Mesodermal cell (in vitro differentiated cells): Measurements from ENCODE around the gene AGXT2.

ENCODE experiments used
- H3K27ac ChIP-seq: 2 replicates; pipeline ENCODE4 v1.7.0; 2013; ENCODE audit warnings: mild to moderate bottlenecking, low read depth, low read length, moderate library complexity; ENCODE audit not compliant: severe bottlenecking
- H3K36me3 ChIP-seq: 2 replicates; pipeline ENCODE4 v1.7.1; 2013; ENCODE audit warnings: mild to moderate bottlenecking, low read length, moderate library complexity; ENCODE audit not compliant: control insufficient read depth, insufficient read depth
- H3K4me1 ChIP-seq: one replicate; pipeline ENCODE4 v1.7.1; 2013; ENCODE audit warnings: mild to moderate bottlenecking, low read length; ENCODE audit not compliant: insufficient read depth, control insufficient read depth, poor library complexity, severe bottlenecking
- H3K4me3 ChIP-seq: 2 replicates; pipeline ENCODE4 v1.7.0; 2013; ENCODE audit warnings: low read length, control low read depth, mild to moderate bottlenecking; ENCODE audit not compliant: insufficient read depth, poor library complexity, severe bottlenecking; ENCODE audit errors: extremely low read depth
- H3K9me3 ChIP-seq: 2 replicates; pipeline ENCODE4 v1.7.1; 2013; ENCODE audit warnings: mild to moderate bottlenecking, low read length, moderate library complexity; ENCODE audit not compliant: control insufficient read depth
- WGBS, 2 experiments: methylation state at CpG; one replicate each; pipeline ENCODE4 v1.1.5; 2013; ENCODE audit warnings: missing lambda C conversion rate in 2 of 2; ENCODE audit not compliant: insufficient coverage in 2 of 2; 5-methylcytosine and 5-hydroxymethylcytosine counted together

The AGXT2 gene

DNA sequence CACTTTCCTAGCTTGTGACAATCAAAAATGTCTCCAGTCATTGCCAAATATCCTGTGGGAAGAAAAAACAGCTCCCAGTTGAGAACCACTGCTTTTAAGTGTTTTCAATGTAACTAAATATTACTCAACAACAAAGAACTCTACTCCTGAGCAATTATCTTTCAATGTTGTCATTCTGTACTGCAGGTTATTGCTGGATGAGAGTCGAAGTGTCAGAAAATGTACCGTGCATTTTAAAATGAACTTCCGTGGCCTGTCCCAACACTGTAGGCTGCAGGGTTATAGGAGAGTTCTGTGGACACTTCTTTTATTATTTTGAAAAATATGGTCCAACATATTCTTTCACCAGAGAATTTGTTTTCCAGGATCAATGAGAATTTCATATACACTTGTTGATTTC lies 34.8 kb upstream of the AGXT2 start:
- Histone ChIP-seq H3K4me3 (no peak overlapping the region), H3K36me3 (no peaks in the 10 kb centered on the region), H3K9me3 (no peaks in the 10 kb centered on the region), H3K27ac (no peak overlapping the region), H3K4me1 (no peaks in the 10 kb centered on the region)
- 80% methylated on average over 2 of the region's 3 CpGs; no CpG with 5 or more reads in 1 of the 2 experiments for WGBS, 2 experiments

DNA sequence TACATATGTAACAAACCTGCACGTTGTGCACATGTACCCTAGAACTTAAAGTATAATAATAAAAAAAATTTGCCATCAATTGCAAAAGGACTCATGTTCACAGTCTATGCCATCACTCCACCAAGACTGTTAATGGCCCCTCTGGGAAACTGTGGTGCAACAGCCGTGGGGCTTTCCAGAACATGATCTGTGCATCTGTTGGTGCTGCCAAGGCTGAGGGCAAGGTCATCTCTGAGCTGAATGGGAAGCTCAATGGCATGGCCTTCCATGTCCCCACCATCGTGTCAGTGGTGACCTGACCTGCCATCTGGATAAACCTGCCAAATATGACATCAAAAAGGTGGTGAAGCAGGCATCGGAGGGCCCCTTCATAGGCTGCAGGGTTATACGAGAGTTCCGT lies 33.4 kb upstream of the AGXT2 start:
- no peaks in the 10 kb centered on the region for H3K9me3 ChIP-seq
- no peaks in the 10 kb centered on the region for H3K36me3 ChIP-seq
- no peak overlapping the region for H3K27ac ChIP-seq
- H3K4me3 ChIP-seq, result no peak overlapping the region
- H3K4me1 ChIP-seq, result no peaks in the 10 kb centered on the region
- 79 to 88% methylated on average over 3 to 5 of the region's 6 CpGs for WGBS, 2 experiments

DNA sequence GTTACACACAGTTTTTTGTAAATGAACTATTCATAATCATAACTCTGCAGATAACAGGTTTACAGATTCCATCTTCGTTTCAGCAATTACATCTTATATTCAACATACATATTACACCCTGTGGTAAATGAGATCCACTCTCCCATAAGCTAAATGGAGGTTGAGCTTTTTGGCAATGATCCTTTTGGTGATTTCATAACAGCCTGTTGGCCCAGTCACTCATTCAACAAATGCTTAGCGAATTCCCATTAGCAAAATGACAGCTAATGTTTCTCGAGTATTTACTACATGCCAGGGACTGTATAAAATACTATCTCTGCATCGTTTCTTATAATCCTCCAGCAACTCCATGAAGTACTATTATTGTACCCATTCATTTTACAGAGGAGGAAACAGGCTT lies 25.4 kb upstream of the AGXT2 start:
- Histone ChIP-seq H3K4me3 (no peak overlapping the region), H3K4me1 (no peaks in the 10 kb centered on the region), H3K9me3 (no peaks in the 10 kb centered on the region), H3K36me3 (no peaks in the 10 kb centered on the region), H3K27ac (no peak overlapping the region)
- whole genome bisulfite sequencing, 2 experiments, result 84 to 87% methylated on average over 2 to 3 of the region's 4 CpGs

DNA sequence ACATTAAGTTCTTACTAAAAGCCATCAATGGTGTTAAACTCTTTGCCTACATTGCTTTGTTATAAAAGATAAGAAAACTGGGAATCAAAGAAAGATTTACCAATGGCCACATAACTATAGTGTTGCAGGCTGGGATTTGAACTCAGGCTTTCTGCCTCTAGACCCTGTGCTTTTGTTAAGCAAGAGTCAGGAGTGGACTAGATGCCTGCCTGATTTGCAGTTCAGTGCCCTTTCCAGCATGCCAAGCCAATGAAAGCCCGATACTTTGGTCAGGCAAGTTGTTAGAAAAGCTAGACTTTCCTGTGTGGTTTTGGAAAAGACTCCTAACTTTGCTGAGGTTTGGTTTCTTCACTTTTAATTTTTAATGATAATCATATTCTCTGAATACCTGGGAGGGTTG lies 21.4 kb upstream of the AGXT2 start:
- no peak overlapping the region for H3K4me3 ChIP-seq
- WGBS, 2 experiments, result 83% methylated on average over 1 of the region's 1 CpG; no CpG with 5 or more reads in 1 of the 2 experiments
- H3K36me3 ChIP-seq, result no peaks in the 10 kb centered on the region
- H3K27ac ChIP-seq, result no peak overlapping the region
- no peaks in the 10 kb centered on the region for H3K9me3 ChIP-seq
- no peaks in the 10 kb centered on the region for H3K4me1 ChIP-seq

DNA sequence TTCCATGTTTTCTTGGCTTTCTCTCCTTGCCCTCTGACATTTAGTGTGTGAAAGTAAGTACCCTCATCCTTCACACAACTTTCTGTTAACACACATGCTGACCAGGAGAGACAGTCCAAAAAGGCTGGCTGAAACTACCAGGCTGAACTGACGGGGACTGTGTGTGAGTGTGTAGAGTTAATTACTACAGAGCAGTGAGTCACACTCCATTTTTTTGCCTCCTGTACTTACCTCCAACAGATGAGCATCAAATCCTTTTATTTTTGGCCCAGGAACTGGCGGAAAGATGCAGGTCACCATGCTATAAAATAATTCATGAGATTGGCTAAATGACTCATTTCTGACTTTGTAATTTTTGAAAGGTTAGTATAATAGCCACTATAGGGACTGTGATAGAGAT lies 20.2 kb upstream of the AGXT2 start:
- Histone ChIP-seq H3K9me3 (no peaks in the 10 kb centered on the region), H3K4me3 (no peak overlapping the region), H3K4me1 (no peaks in the 10 kb centered on the region), H3K36me3 (no peaks in the 10 kb centered on the region), H3K27ac (no peak overlapping the region)
- WGBS, 2 experiments, result 100% methylated on average over 1 of the region's 2 CpGs; no CpG with 5 or more reads in 1 of the 2 experiments

DNA sequence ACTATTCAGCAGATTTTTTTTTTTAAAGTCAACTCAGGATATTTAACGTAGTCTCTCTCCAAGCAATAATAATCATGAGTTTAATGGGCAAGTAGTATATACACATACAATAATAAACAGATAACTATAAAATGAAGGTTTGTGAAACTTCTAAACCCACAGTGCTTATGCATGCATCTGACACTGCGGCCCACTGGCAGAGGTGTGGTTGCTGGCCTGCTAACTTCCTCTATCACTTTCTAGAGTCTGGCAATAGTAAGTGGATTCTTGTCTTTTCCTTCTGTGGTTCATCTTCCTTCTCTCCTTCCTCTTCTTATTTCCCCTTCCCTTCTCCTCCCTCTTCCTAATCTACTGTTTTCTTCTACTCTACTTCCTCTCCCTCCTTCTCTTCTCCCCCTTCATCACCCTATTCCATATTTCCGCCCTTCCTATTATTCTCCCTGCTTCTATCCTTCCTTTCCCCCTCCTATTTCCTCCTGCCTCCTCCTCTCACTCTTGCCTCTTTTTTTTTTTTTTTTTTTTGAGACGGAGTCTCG lies 18.6 kb upstream of the AGXT2 start:
- H3K4me1 ChIP-seq, result no peaks in the 10 kb centered on the region
- H3K27ac ChIP-seq, result no peak overlapping the region
- no peaks in the 10 kb centered on the region for H3K36me3 ChIP-seq
- no peaks in the 10 kb centered on the region for H3K9me3 ChIP-seq
- no peak overlapping the region for H3K4me3 ChIP-seq
- 81 to 100% methylated on average over 2 to 3 of the region's 5 CpGs for WGBS, 2 experiments

DNA sequence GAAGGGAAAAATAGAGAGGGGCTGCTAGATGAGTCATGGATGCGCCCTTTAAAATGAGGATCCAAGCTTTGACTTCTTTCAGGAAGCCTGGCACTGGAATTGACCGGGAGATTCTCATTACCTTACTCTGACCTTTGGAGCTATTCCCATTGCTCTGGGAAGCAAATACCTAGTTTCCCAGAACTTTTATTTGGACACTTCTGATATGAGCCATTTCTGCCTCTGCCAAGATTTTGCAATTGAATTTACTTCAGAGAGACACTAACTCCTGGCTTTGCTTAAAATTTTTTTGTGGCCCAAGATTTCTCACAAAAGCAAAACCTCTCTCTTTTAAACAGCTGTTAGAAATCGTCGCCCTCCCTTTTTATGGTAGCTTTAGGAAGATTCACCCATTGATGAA lies 15.7 kb upstream of the AGXT2 start:
- no peaks in the 10 kb centered on the region for H3K9me3 ChIP-seq
- no peak overlapping the region for H3K4me3 ChIP-seq
- 95% methylated on average over 2 of the region's 4 CpGs for WGBS, 2 experiments
- no peaks in the 10 kb centered on the region for H3K4me1 ChIP-seq
- no peaks in the 10 kb centered on the region for H3K36me3 ChIP-seq
- no peak overlapping the region for H3K27ac ChIP-seq

DNA sequence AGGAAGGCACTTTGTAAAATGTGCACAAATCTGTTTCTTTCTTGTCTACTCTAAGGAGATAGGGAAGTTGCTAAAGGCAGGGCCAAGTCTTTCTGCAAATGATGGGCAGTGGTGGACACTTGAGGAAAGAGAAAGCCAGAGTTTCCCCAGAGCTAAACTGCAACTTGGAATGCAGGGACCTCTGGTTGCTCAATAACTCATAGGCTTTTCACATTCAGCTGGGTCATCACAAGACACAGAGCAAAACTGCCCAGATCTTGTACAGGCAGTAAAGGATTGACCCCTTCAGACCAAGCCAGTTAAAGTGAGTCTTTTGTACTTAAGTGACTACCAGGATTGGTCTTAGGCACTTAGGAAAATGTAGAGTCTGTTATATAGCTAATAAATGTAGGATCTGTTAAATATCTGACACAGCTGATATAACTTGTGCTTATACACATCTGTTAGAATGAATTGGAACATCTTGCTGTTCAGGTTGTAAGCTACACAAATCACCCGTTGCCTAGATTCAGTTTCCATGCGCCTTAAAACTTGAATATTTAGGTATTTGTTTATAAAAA lies 13.5 kb upstream of the AGXT2 start:
- no CpG with 5 or more reads among the region's 2 CpGs for WGBS, 2 experiments
- Histone ChIP-seq H3K4me3 (no peak overlapping the region), H3K36me3 (no peaks in the 10 kb centered on the region), H3K4me1 (no peaks in the 10 kb centered on the region), H3K27ac (no peak overlapping the region), H3K9me3 (no peaks in the 10 kb centered on the region)

DNA sequence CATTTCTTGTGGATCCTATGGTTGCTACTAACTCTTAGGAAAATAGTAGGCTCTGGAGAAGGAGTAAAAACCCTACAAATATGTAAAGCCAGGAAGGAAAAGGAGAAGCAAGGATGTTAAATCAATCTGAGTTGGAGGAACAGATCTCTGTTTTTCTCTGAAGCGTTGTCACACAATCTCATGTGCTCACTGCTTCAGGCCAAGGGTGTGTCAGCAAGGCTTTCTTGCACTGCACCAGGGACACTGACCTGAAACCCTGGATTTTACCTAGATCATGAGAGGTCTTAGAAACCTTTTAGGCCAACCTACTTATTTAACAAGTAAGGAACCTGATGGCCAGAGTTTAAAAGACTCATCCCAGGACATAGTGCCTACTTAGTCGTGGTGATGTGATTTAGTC lies 12.5 kb upstream of the AGXT2 start:
- H3K9me3 ChIP-seq, result no peaks in the 10 kb centered on the region
- H3K4me3 ChIP-seq, result no peak overlapping the region
- no peaks in the 10 kb centered on the region for H3K36me3 ChIP-seq
- no peaks in the 10 kb centered on the region for H3K4me1 ChIP-seq
- 90 to 100% methylated on average over 2 of the region's 2 CpGs for WGBS, 2 experiments
- no peak overlapping the region for H3K27ac ChIP-seq

DNA sequence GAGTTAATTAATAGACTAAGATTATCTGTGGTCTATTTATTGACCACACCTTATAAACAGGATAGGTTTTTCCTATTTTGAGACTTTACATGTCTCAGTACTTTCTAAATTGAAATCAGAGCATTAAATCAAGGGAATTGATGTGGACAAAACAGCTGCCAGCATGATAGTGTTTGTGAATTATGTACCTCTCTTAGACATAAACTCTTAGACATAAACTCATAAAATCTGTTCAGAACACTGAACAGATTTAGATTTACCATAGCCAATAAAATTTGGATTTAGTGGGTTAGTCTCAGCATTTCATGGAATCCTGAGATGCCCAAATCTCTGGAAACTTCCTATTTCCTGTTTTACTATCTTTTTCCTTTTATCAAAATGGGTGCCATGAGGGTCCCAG lies 11.5 kb upstream of the AGXT2 start:
- Histone ChIP-seq H3K4me1 (no peaks in the 10 kb centered on the region), H3K27ac (no peak overlapping the region), H3K36me3 (no peaks in the 10 kb centered on the region), H3K9me3 (no peaks in the 10 kb centered on the region), H3K4me3 (no peak overlapping the region)

DNA sequence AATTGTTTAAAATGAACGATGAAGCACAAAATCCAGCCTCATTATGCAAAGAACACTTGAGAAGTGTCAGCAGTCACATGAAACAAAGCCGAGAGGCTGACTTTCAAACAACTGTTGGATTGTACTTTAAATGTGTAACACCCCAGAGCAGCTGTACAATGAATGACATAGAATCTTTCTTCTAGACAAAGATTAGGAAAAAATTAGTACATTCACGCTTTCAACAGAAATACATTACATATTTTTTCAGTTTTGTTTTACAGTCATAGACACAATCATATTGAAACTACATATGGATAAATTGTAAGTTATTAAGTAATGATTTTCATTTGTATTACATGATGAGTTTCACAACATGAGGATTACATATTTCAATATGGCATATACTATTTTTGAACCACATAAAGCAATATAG lies 10.6 kb upstream of the AGXT2 start:
- WGBS, 2 experiments, result 81 to 89% methylated on average over 1 to 2 of the region's 3 CpGs
- Histone ChIP-seq H3K4me3 (no peak overlapping the region), H3K4me1 (no peaks in the 10 kb centered on the region), H3K27ac (no peak overlapping the region), H3K9me3 (no peaks in the 10 kb centered on the region), H3K36me3 (no peaks in the 10 kb centered on the region)
